HG03439 (cell line): Measurements from ENCODE around the gene BRD4.

Experiments used
- ATAC-seq: cut with Tn5 transposase; IDR thresholded peaks from one replicate; pipeline ENCODE4 v1.9.1; 2021; ENCODE audit warnings: mild to moderate bottlenecking, moderate library complexity; ENCODE audit not compliant: unreplicated experiment

BRD4 gene

GRCh38 chr19:15235781-15236180 lies 96.6 kb downstream of the BRD4 start:
- no peak for ATAC-seq

- ATAC-seq, result no peak
Observed at GRCh38 chr19:15234431-15235130, 97.8 kb downstream of the BRD4 start.

- ATAC-seq, result no peak
Observed at GRCh38 chr19:15231271-15231670, 101.1 kb downstream of the BRD4 start.

GRCh38 chr19:15227261-15227660 lies 105.1 kb downstream of the BRD4 start:
- ATAC-seq, result no peak

- ATAC-seq, result no peak
Observed at GRCh38 chr19:15225760-15226159, 106.6 kb downstream of the BRD4 start.

GRCh38 chr19:15223649-15224361 lies 108.5 kb downstream of the BRD4 start:
- ATAC-seq, result peak; percentile 18

GRCh38 chr19:15222738-15223648 lies 109.3 kb downstream of the BRD4 start:
- ATAC-seq, result peak; percentile 80

GRCh38 chr19:15220833-15221232 lies 111.5 kb downstream of the BRD4 start:
- ATAC-seq, result no peak

GRCh38 chr19:15218501-15218900 lies 113.8 kb downstream of the BRD4 start:
- ATAC-seq, result no peak

GRCh38 chr19:15216363-15216762 lies 116.0 kb downstream of the BRD4 start:
- no peak for ATAC-seq

GRCh38 chr19:15213715-15214381 lies 118.5 kb downstream of the BRD4 start:
- ATAC-seq, result no peak

- ATAC-seq, result no peak
Observed at GRCh38 chr19:15212711-15213110, 119.6 kb downstream of the BRD4 start.

GRCh38 chr19:15210323-15210781 lies 122.0 kb downstream of the BRD4 start:
- ATAC-seq, result no peak

GRCh38 chr19:15201374-15202023 lies 130.8 kb downstream of the BRD4 start:
- ATAC-seq, result no peak

GRCh38 chr19:15200553-15201364 lies 131.6 kb downstream of the BRD4 start, which contains the start of gene NOTCH3:
Gene NOTCH3 (minus strand): TSS chr19:15200995. CDS start chr19:15200905, 90 bp downstream.
- no peak for ATAC-seq

- ATAC-seq, result no peak
Observed at GRCh38 chr19:15199661-15200552, 132.4 kb downstream of the BRD4 start.

GRCh38 chr19:15198951-15199660 lies 133.2 kb downstream of the BRD4 start:
- ATAC-seq, result no peak

- no peak for ATAC-seq
Observed at GRCh38 chr19:15197942-15198341, 134.4 kb downstream of the BRD4 start.
